ENCODE measurements around the gene MRPS10.

- TF ChIP-seq CTCF (IDR thresholded peaks at IDR 0.05; ENCODE audit: extremely low read depth in 1 of 2, insufficient read depth in 1 of 2, low read depth in 1 of 2, low read length in 2 of 2) (no peak), MYC (IDR thresholded peaks at IDR 0.05; ENCODE audit: low read depth, low read length) (no peak), EZH2 (IDR thresholded peaks at IDR 0.05; ENCODE audit: borderline replicate concordance, low read depth, low read length, severe bottlenecking) (no peak), POLR2A (IDR thresholded peaks at IDR 0.05; ENCODE audit: low read depth, low read length) (no peak), POLR2AphosphoS5 (IDR thresholded peaks at IDR 0.05; ENCODE audit: insufficient read depth, low read depth, low read length) (no peak), FOS (IDR thresholded peaks at IDR 0.05; ENCODE audit: borderline replicate concordance, insufficient read depth, low read length) (no peak)
Measured at GRCh38 chr6:42158011-42158410, 59.6 kb downstream of the MRPS10 start.
